SW480 (cell line): ENCODE results near the gene PTGS2.
"Not testable (repeated sequence)": the region's sequence is repeated elsewhere in the genome, so short reads cannot be mapped to it uniquely, and the experiment has no call there.

Experiments used
- DNase-seq: peaks from one replicate; pipeline ENCODE4 v3.0.0-alpha.2; 2016; ENCODE audit warnings: low spot score

Gene PTGS2

DNA sequence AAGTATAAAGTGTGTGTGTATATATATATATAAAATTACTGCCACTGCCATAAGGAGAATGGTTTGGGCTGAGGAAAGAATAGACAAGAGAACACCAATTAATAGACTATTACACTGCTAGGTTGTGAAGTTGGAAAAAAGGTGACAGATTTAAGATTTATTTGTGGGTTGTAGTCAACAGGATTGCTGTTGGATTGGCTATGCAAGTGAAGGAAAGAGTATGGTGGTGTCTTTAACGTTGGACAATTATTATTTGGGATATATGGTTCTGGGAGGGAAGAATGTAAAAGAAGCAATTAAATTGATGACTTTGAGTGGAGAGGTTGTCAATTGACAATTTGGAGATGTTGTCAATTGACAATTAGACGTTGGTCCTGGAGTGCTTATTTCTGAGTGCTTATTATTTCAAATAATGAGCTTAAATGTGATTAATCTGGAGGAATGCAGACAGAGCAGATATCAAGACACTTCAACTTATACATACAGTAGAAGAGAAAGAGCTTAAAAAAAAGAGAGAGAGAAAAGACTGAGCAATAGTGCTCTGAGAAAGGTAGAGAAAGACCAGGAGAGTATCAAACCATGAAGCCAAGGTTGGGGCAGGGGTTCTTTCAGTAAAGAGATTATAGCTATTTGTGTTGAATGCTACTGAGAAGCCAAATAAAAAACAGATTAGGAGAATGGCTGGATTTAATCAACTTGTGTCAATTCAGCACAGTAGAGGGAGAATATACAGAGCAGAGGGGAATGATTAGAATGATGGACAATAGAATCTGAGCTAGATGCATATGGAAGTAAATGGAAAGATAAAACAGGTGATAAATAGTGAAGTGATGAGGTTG is 9.7 kb downstream of the PTGS2 start:
- DNase-seq = no peak

DNA sequence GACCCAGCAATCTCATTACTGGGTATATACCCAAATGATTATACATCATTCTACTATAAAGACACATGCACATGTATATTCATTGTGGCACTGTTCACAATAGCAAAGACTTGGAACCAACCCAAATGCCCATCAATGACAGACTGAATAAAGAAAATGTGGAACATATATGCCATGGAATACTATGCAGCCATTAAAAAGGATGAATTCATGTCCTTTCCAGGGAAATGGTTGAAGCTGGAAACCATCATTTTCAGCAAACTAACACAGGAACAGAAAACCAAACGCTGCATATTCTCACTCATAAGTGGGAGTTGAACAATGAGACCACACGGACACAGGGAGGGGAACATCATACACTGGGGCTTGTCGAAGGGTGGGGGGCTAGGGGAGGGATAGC is 10.4 kb downstream of the PTGS2 start:
- not testable (repeated sequence) for DNase-seq

DNA sequence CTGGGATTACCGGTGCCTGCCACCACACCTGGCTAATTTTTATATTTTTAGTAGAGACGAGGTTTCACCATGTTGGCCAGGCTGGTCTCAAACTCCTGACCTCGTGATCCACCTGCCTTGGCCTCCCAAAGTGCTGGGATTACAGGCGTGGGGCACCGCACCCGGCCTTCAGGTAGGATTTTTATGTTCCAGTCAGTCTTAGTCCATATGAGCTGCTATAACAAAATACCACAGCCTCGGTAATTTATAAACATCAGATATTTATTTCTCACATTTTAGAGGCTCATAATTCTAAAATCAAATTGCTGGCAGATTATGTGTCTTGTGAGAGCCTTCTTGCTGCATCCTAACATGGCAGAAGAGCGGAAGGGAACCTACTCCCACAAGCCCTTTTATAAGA is 16.0 kb downstream of the PTGS2 start:
- not testable (repeated sequence) for DNase-seq

DNA sequence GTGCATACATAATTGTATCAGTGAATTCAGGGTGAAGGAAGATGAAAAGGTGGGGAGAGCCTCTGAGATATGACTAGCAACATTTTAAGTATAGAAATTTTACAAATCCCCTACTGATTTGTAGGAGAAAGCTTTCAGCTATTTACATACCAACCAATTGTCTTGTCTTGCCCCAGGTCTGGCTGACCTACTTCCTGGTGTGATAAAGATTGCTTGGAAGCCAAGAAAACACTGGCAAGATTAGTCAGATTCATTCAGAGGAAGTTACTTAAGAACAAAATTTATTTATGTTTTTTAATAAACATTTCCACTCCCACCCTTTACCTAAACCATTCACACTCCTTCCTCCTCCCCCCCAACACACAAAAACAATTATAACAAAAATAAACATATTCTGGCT is 17.5 kb downstream of the PTGS2 start:
- DNase-seq = no peak

DNA sequence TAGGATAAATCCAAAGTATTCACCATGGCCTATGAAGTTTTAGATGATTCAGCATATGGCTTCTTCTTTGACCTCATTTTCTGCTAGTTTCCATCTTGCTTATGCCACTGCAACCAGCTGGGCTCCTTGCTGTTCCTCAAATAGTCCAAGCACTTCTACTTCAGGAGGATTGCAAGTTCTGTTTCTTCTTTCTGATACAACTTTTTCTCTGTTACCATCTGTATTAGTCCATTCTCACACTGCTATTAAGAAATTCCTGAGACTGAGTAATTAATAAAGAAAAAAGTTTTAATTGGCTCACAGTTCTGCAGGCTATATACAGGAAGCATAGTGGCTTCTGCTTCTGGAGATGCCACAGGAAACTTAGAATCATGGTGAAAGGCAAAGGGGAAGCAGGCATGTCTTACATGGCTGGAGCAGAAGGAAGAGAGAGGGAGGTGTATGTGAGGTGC is 20.3 kb downstream of the PTGS2 start:
- no peak for DNase-seq

DNA sequence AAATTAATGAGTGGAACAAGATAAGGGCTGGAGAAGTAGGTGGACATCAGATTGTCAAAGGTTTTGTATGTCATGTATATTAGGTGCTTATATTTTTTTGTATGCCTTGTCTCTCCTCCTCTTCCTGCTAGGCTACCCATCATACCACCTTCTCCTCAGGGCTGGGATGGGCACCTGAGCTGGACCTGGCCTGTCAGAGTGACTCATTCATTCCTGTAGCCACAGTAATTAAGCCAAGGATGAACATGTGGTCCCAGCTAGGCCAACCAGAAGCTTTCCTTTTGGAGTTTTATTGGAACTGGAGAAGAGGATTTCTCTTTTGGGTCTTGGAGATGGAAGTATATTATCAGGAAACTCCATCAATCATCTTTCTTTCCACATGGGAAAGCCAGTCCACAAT is 21.2 kb downstream of the PTGS2 start:
- DNase-seq = peak; percentile 16

DNA sequence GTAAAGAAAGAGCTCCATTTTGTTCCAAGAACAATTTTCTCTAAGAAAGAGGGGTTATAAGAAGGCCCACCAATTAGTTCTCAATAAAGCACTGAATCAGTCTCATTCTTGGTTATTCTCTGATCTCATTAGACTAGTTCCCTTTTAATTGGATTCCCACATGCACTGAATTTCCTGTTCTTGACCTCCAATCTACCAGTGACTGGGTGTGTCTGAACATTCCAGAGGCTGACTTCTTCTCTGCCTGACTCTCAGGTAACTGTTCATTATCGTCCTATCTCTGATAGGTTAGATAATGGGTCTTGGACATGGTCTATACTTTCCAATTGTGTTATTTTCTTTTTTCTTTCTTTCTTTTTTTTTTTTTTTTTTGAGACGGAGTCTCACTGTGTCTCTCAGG is 22.7 kb downstream of the PTGS2 start:
- no peak for DNase-seq

DNA sequence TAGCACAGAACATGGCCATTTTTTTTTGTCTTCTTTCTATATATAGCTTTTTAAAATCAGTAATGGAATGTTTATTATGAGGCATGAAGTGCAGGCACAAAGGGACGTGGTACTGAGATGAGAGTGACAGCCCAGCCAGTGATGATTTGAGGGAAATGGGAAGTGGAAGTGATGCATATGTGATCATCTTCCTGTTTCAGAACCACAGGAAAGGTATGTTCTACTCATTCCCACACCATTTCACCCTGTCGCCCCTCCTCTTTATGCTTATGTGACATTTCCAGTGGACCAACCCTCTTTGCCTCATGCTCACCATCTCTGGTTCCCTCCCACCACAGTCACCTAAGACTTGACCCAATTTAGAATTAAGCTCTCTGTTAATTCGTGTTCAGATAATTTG is 24.3 kb downstream of the PTGS2 start:
- DNase-seq = no peak

DNA sequence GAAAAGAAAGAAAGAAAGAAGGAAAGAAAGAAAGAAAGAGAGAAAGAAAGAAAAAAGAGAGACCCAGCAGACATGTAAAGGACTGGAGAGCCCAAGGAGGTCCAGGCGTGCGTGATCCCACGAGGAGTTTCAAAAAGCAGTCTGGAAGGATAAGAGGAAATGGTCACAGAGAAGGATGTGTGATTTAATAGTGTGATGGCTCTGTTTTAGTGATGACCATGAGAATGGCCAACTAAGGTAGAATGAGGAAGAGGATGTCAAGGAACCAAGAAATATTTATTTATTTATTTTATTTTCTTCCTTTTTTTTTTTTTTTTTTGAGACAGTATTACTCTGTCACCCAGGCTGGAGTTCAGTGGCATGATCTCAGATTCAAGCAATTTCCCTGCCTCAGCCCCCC is 25.5 kb downstream of the PTGS2 start:
- no peak for DNase-seq

DNA sequence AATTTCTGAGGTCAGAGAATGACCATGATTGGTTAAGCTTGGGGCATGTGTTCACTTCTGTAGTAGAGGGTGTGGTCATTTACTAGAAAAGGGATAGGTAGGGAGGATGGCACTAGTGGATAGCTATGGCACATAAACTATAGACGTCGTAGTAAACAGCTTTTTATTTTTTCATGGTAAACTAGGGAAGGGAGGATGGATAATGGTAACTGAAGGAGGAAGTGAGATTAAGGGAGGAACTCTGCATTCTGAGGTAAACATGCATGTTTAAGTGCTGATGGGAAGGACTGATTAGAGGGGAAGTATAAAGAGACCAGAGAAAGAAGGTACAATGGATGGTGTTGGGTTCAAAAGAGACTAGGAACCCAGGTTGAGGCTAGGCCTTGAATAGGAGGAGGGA is 26.9 kb downstream of the PTGS2 start:
- DNase-seq = no peak

DNA sequence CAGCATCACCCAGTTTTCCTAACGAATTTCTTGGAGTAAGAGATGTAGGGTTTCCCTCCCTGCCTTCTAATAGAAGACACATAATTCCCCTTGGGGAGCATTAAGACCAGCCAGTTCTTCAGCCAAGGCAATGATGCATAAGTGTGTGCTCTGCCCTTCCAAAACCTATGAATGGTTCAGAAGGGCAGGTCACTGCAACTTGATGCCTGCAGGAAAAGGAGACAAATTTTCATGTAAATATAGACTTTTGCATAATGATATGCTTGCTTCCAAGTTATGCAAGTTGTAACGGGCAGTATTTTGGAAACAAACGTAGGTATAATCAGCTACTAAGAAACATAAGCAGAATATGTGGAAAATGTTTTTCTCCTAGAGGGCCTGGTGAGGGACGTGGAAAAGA is 31.6 kb downstream of the PTGS2 start:
- no peak for DNase-seq

DNA sequence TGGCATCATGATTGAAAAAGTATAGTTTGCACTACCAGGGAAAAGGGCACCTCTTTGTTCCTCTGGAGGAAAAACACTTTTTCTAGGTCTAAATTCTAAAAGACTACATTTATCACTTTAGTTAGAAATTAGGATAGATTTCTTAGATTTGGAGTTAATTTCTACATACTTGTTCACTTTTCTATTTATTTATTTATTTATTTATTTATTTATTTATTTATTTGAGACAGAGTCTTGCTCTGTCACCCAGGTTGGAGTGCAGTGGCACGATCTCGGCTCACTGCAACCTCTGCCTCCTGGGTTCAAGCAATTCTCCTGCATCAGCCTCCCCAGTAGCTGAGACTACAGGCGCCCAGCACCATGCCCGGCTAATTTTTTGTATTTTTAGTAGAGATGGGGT is 32.2 kb downstream of the PTGS2 start:
- DNase-seq = not testable (repeated sequence)

DNA sequence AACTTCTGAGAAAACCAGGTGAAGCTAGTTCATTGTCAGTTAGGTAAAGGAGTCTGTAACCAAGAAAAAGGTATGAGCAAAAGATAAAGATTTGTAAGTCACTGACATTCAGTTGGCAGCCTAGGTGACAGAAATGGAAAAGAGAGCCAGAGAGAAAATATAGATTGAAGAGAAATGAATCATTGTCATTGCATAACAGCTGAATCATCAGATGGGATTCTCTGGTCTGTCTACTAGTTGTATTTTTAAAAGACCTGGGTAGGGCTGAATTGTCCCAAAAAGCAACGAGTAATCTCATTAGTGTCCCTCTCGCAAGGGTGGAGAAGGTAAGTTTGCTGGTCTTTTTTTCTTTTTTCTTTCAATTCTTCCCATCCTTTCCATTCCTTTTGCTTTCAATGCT is 36.6 kb downstream of the PTGS2 start:
- no peak for DNase-seq

DNA sequence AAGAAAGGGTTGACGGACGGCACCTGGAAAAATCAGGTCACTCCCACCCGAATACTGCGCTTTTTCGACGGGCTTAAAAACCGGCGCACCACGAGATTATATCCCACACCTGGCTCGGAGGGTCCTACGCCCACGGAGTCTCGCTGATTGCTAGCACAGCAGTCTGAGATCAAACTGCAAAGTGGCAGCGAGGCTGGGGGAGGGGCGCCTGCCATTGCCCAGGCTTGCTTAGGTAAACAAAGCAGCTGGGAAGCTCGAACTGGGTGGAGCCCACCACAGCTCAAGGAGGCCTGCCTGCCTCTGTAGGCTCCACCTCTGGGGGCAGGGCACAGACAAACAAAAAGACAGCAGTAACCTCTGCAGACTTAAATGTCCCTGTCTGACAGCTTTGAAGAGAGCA is 42.7 kb downstream of the PTGS2 start:
- not testable (repeated sequence) for DNase-seq

DNA sequence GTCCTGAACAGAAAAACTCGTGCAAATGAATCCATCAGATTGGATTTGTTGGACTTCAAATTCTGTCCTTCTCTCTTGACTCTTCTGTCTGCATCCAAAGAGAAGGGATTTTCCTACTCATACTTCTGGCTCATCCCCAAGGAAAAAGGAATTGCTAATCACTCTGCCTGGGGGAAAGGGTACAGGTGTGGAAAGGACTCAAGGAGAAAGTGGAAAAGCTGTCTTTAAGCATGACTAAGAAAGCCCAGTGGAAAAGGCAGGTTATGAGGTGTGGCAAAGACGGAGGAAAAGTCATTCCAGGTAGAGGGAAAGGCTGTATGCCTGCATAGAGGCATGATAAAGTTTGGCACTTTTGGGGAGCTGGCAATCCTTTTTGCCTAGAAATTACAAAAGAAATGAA is 43.4 kb downstream of the PTGS2 start:
- no peak for DNase-seq

DNA sequence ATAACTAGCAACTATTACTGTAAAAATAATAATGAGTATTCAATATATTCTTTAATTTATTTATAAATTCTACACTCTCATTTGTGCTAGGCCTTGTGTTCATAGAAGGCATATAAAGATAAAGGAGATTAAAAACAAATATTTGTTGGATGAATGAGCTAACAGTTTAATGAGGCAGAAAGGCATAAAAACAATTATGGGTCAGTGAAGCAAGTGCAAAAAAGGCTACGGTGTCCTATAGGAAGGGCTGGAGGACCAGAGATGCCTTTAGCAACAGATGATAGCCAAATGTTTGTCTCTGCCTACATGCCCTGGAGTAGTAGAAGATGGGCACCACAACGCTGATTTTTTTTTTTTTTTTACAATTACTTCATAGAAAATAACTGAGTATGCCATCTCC is 45.7 kb downstream of the PTGS2 start:
- DNase-seq = no peak

DNA sequence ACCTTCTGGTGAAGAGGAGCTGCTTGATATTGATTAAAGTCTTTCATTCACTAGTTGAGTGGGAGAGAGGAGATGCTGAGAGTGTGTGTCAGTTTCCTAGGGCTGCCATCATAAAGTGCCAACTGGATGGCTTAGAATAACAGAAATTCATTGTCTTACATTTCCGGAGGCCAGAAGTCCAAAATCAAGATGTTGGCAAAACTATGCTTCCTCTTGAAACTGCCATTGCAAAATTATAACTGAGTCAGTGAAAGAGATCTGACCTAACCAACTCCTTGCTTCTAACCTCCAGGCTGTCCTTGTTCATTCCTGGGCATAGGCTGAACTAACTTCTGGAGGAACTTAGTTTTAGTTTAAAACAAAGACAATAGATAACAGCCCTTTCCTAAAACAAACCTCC is 47.1 kb downstream of the PTGS2 start:
- DNase-seq = no peak

DNA sequence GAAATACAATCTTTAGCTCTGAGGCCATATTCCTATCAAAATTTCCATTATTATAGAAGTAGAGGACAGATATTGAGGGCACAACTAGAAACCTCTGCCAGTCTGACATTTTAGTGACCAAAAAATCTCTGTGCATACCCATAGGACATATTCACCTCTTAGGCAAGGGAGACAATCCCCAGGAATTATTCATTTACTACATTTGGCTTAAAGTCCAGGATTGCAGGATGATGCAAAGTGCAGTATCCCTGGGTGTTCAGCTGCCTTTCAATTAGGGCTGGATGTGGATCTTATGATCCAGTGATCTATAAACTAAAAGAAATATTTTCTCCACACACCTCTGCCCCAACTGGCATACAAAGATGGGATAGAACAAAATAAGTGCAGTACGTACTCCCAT is 50.9 kb downstream of the PTGS2 start:
- no peak for DNase-seq

DNA sequence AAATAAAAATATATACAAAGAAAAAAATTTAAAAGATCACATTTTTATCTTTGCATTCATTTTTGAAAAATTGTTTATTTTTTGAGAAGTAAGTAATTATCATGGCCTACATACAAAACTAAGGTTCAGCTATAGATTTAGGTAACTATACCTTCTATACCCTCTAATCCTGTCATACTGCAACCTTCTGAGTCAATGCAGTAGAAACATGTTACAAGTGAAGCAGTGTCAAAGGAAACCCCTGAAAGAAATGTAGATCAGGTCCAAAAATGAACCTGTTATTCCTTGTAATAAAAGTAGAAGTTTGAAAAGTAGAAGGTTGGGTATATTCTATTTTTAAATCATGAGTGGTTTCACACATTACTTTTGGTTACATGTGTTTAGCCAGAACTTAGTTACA is 51.3 kb downstream of the PTGS2 start:
- no peak for DNase-seq

DNA sequence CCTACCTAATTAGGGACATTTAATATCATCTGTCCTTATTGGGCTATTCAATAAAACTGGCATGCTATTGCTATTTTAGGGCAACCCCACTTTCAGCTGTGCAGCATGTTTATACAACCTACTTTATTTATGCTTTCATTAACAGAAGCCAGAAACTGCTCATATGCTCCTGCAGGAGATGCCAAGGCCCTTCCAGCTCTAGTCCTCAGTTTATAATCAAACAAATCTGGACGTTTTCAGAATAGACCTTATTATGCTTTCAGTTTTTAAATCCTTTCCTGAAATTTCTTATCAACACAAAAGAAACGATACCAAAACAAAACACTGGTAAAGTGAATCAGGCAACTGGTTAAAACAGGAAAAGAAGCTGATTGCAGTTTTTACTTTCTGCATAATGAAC is 53.2 kb downstream of the PTGS2 start:
- DNase-seq = no peak

DNA sequence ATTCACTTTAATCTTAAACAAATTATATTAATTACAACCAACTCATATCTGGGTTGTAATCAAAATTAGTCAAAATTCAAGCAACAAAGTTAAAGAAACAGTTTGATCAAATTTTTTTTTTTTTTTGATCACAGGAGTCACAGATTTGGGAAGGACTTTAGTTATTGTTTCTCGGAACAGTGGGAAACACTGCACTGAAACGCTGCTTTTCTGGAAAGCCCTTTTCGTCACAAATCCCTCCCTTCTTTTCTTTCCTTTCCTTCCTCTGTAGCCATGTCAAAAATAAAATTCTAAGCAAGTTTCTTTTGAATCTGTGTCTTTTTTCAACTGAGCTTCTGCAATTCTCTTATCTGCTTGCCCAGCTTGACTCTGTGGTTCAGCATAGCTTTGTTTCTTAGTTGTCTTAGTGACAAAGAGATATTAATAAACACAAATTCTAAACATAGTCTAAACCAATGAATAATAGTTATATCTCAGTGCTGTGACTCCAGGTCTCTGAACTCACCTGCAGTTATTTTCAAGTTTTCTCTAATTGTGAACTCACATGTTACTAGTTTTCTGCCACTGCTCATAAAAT is 53.8 kb downstream of the PTGS2 start:
- no peak for DNase-seq

DNA sequence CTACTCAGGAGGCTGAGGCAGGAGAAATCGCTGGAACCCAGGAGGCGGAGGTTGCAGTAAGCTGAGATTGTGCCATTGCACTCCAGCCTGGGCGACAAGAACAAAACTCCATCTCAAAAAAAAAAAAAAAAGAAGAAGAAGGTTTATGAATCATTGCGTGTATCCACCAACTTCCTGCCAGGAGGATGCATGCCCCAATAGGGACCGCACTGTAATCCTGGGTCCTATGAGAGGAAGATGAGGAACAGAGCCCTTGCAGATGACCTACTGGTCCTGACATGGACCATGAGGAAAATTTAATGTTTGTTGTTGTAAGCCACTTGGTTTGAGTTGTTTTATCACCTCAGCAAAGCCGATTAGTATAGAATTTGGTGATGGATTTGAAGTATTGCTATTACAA is 56.7 kb downstream of the PTGS2 start:
- no peak for DNase-seq
